ENCODE data around the gene FAM168A.

FAM168A gene, protein sequence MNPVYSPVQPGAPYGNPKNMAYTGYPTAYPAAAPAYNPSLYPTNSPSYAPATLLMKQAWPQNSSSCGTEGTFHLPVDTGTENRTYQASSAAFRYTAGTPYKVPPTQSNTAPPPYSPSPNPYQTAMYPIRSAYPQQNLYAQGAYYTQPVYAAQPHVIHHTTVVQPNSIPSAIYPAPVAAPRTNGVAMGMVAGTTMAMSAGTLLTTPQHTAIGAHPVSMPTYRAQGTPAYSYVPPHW

GRCh38 chr11:73597956-73598718 is at the start of gene FAM168A:
FAM168A (minus strand) TSS chr11:73598112; CDS start chr11:73468474, 129,638 bp downstream.
- Histone ChIP-seq H3K4me3 (peak within 1 kb of the TSS; percentile 80 to 98 (median 89)), H3K27ac (peak within 1 kb of the TSS; percentile 42 to 94 (median 87))

GRCh38 chr11:73647459-73648100 is 49.7 kb upstream of the FAM168A start:
- peak overlapping the region in 1 of 21 experiments; percentile 29 for H3K27ac ChIP-seq
- peak overlapping the region in 3 of 7 experiments; percentile 11 to 16 (median 11) for H3K4me3 ChIP-seq

- H3K27ac ChIP-seq = no peak within 1 kb of the TSS
- peak within 1 kb of the TSS in 2 of 7 experiments; percentile 11 to 16 for H3K4me3 ChIP-seq
These were observed 48.2 kb upstream of the FAM168A start, which contains the start of gene PLEKHB1 for GRCh38 chr11:73645972-73646631. PLEKHB1 (plus strand) TSS chr11:73646581; CDS start chr11:73646609, 28 bp downstream.

- H3K4me3 ChIP-seq = no peak overlapping the region
- H3K27ac ChIP-seq = no peak overlapping the region
These were observed 47.4 kb upstream of the FAM168A start for GRCh38 chr11:73645121-73645969.

DNA sequence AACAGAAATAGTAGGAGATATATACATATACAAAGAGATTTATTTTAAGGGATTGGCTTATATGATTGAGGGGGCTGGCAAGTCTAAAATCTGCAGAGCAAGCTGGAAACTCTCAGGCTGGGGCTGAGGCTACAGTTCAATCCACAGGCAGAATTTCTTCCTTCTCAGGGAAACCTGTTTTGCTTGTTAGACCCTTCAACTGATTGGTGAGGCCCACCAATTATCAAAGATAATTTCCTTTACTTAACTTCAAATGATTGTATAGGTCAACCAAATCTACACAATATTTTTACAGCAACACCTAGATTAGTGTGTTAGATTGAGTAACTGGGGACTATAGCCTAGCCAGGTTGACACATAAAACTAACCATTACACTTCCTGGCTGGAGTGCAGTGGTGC is 43.8 kb upstream of the FAM168A start:
- H3K27ac ChIP-seq = no peak overlapping the region

GRCh38 chr11:73640592-73640991 is 42.7 kb upstream of the FAM168A start:
- Histone ChIP-seq H3K27ac (no peak overlapping the region), H3K4me3 (no peak overlapping the region)

More for the DNA sequence above, 43.8 kb upstream of the FAM168A start:
- H3K4me3 ChIP-seq = no peak overlapping the region

- Histone ChIP-seq H3K27ac (no peak overlapping the region), H3K4me3 (no peak overlapping the region)
These were observed 39.1 kb upstream of the FAM168A start for GRCh38 chr11:73637012-73637411.

- no peak overlapping the region for H3K27ac ChIP-seq
- H3K4me3 ChIP-seq = no peak overlapping the region
These were observed 38.3 kb upstream of the FAM168A start for GRCh38 chr11:73636249-73636648.

- no peak overlapping the region for H3K27ac ChIP-seq
- H3K4me3 ChIP-seq = no peak overlapping the region
These were observed 37.8 kb upstream of the FAM168A start for GRCh38 chr11:73635721-73636120.

DNA sequence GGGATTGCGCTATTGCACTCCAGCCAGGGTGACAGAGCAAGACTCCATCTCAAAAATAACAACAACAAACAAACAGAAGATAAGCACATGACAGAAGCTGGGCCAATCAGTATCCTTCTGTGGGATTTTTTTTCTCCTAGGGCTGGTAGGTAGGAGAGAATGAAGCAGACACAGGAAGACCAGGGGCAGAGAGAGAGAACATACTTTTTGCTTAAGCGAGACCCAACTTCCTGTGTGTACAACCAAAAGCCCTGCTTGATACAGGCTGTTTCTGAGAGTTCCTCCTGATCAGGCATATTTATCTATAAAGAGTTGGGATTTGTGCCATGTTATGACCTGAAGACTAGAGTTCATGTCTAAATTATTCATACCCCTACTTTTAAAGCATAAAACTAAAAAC is 36.1 kb upstream of the FAM168A start:
- H3K4me3 ChIP-seq = no peak overlapping the region
- H3K27ac ChIP-seq = no peak overlapping the region

- no peak overlapping the region for H3K27ac ChIP-seq
These were observed 35.1 kb upstream of the FAM168A start for GRCh38 chr11:73632996-73633395.

GRCh38 chr11:73629907-73630306 is 32.0 kb upstream of the FAM168A start:
- H3K4me3 ChIP-seq = no peak overlapping the region
- no peak overlapping the region for H3K27ac ChIP-seq

More at GRCh38 chr11:73632996-73633395, 35.1 kb upstream of the FAM168A start:
- no peak overlapping the region for H3K4me3 ChIP-seq

DNA sequence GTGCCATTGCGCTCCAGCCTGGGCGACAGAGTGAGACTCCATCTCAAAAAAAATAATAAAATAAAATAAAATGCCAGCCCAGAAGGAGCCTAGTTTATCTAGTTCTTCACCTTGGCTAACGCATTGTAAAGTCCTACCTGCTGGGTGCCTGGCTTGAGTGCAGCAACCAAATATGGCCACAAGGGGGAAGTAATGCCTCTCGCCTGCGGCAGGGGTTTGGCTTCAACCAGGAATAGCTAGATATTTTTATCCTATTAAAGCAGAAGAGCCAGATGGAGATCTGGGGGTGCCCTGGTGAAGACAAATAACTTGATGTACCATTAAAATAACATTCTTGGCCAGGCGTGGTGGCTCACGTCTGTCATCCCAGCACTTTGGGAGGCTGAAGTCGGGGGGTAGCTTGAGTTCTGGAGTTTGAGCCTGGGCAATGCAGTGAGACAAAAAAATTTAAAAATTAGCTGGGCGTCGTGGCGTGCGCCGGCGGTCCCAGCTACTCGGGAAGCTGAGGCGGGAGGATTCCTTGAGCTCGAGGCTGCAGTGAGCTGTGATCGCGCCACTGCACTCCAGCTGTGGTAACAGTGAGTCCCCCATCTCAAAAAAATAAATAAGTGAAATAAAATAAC is 27.9 kb upstream of the FAM168A start:
- no peak overlapping the region for H3K27ac ChIP-seq
- no peak overlapping the region for H3K4me3 ChIP-seq

- Histone ChIP-seq H3K27ac (peak overlapping the region in 2 of 21 experiments; percentile 18 to 26), H3K4me3 (no peak overlapping the region)
These were observed 25.8 kb upstream of the FAM168A start for GRCh38 chr11:73623686-73624085.

GRCh38 chr11:73622926-73623593 is 25.1 kb upstream of the FAM168A start:
- Histone ChIP-seq H3K27ac (peak overlapping the region in 3 of 21 experiments; percentile 18 to 54 (median 26)), H3K4me3 (no peak overlapping the region)

- H3K4me3 ChIP-seq = no peak overlapping the region
- no peak overlapping the region for H3K27ac ChIP-seq
These were observed 16.7 kb upstream of the FAM168A start for GRCh38 chr11:73614591-73614990.

DNA sequence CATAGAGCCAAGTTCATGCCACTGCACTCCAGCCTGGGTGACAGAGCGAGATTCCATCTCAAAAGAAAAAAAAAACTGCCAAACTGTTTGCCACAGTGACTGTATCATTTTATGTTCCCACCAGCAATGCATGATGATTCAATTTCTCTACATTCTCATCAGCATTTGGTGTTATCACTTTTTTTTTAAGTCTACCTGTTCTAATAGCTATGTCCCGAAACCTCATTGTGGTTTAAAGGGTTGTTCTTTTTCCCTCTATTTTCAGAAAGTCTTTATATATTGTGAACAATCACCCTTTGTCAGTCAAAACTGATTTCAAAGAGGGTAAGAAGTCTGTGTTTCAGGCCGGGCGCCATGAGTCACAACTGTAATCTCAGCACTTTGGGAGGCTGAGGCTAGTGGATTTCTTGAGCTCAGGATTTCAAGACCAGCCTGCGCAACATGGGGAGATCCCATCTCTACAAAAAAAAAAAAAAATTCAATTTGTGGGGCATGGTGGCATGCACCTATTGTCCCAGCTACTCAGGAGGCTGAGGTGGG is 14.8 kb upstream of the FAM168A start:
- no peak overlapping the region for H3K27ac ChIP-seq
- H3K4me3 ChIP-seq = no peak overlapping the region
